HG02610 (cell line): ENCODE data around the gene CLASRP.

ENCODE experiments used
- ATAC-seq: cut with Tn5 transposase; IDR thresholded peaks from one replicate; pipeline ENCODE4 v1.9.1; 2021; ENCODE audit warnings: mild to moderate bottlenecking, moderate library complexity; ENCODE audit not compliant: unreplicated experiment

CLASRP gene

DNA sequence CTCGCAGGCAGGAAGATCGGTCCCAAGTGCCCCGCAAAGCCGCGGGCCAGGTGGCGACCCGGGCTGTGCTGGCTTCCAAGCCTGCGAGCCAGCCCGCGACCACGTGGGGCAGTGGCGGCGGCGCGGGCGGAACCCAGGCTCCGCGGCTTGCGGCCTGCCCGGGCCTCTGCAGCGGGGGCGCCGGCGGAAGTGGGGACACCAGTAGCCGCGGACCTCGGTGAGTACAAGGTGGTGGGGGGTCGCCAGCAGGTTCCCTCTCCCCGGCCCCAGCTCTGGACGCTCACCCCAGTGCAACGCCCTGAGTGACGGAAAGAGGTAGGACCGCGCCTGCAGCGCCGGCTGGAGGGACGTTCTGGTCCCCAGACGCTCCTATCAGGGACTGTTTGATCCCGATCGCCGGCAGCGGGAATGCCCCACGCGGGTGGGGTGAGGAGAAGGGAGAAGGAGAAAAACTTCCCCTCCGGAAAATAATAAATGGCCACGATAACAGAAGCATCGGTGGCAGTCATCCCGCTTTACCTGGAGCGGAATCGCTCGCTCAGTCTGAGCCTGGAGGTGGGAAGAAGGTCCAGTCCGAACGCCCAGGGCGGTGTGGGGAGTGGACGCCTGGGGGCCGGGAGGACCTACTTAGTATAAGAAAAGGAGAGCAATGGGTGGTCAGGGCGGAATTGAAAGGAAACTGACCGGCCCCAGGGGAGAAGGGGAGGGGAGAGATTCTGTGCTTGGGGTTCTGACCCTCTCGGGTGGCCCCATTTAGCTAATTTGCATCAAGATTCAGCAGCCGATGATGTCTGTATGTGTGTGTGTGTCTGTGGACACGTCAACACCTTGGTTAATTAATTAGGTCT, 40.4 kb downstream of the CLASRP start, which contains the start of gene GEMIN7:
TSS of gene GEMIN7 (plus strand) at position 198 of the 848 bp plus-strand sequence. CDS start 10,855 bp downstream, outside the sequence.
- no peak for ATAC-seq

DNA sequence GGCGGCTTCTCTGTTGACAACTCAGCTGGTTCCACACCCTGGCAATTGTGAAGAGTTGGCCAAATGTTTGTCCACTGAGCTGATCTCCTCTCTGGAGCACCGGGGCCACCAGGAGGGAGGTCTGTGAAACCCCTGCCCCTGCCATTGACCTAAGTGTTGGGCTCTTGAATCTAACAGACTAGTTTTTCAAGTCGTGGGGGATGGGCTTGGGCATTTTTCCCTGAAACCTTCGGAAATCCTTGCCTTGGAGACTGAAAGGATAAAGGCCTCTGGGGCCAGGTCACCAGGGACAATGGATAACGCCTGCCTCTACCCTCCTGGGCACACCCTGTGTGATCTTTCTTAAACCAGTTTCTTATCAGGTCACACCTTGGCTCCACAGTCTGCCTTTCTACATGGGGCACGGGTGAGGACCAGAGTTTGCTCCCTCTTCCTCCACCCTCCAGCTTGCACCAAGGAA, 41.1 kb downstream of the CLASRP start:
- ATAC-seq, result no peak

DNA sequence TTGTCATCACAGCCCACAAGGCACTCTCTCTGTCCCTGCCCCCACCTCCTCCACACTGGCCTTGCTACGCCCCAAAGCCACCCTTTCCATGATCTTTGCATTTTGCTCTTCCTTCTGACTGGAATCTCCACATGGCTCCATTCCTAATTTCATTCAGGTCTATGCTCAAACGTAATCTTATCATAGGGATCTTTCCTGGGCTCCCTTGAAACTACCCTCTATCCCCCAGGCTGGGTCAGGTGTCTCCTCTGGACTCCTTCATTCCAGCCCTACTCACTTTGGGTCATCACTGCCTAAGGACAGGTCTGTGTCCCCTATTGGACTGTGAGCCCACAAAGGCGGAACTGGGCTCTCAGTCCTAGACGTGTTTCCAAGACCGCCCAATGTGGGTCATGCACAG, 43.3 kb downstream of the CLASRP start:
- no peak for ATAC-seq

DNA sequence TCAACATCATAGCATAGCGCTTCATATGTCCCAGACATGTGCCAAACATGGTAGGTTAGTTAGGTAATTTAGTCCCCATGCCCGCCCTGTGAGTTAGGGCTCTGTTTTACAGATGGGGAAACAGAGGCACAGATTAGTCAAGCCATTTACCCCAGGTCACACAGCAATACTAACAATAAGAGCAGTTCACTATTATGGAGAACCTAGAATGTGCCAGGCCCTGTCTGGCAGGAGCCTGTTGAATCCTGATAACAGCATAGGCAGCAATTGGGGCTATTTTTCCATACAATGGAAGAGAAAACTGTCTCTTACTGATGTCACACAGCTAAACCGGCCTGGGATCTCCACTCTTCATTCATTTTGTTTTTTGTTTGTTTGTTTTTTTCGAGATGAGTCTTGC, 47.6 kb downstream of the CLASRP start:
- ATAC-seq, result no peak

DNA sequence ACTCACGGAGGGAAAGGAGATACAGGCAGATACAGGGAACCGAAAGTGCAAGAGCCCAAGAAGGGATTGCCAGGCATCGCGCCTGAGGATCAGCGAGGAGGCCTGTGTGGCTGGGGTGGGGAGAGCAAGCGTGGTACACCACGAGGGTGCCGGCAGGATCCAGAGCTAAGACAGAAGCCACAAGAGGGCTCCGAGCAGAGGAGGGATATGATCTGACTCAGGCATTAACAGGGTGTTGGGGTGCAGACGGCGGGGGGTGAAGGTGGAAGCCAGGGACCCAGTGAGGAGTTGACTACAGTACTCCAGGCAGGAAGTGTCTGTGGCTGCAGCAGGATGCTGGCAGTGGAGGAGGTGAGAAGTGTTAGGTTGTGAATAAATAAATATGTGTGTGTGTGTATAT, 48.7 kb downstream of the CLASRP start:
- no peak for ATAC-seq

DNA sequence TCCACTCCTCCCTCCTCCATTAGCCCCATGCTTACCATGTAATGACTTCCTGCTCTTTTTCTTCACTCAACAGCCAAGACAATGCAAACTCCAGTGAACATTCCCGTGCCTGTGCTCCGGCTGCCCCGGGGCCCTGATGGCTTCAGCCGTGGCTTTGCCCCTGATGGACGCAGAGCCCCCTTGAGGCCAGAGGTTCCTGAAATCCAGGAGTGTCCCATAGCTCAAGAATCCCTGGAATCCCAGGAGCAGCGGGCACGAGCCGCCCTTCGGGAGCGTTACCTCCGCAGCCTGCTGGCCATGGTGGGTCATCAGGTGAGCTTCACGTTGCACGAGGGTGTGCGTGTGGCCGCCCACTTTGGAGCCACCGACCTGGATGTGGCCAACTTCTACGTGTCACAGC, 51.2 kb downstream of the CLASRP start:
- no peak for ATAC-seq

DNA sequence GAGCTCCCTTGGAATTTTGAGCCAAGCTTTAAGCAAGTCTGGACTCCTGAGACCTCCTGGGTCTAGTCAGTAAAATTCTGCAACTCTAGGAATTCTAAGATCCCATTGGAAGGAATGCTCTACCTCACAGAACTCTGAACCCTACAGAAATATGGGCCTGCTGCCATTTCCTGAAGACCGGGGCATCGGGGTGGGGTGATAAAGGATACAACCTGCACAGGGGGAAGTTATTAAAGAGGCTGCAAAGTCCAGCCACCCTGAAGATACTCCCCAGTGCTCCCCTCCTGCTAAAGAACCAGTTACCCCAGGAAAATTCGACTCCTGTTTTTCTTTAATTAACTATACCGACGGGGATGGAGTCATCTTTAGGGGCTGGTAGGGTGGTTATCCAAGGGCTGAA, 51.8 kb downstream of the CLASRP start:
- no peak for ATAC-seq

DNA sequence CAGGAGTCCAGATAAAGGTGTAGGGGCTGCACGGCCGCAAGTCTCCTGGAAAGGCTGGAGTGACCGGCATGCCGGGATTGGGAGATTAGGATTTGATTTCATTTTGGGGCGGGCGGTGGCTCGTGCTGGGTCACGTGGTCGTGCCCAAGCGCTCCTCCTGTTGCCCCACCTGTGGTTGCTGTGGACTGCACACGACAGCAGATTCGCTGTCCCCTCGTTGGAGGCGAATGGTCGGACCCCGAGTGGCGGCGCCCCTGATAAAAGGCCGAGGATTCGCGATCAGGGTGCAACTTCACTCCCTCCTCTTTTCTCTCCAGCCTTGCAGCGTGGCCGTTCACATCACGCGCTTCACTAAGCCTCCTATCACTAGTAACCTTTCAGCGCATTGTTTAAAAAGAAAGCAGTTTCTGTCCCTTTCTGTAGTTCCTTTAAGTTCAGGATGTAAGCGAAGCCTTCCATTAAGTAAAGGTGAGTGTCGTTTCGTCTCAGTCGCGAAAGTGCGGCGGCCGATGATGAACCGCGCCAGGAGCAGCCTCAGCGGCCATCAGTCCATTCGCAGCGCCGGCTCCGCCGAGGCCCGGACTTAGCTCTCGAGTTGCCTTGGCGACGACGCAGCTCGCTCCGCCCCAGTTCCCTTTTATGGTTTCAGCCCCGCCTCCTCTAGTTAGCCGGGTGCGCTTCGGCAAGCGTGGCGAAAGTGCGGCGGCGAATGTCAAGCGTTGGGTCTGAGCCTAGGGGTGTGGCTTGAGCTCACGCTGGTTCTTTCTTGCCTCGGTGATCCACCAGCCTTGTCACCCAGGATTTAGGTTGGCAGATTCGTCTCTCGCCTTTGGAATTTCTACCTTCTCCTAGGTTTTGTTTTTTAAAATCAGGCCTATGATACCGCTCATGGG, 52.4 kb downstream of the CLASRP start:
- peak; percentile 68 for ATAC-seq

DNA sequence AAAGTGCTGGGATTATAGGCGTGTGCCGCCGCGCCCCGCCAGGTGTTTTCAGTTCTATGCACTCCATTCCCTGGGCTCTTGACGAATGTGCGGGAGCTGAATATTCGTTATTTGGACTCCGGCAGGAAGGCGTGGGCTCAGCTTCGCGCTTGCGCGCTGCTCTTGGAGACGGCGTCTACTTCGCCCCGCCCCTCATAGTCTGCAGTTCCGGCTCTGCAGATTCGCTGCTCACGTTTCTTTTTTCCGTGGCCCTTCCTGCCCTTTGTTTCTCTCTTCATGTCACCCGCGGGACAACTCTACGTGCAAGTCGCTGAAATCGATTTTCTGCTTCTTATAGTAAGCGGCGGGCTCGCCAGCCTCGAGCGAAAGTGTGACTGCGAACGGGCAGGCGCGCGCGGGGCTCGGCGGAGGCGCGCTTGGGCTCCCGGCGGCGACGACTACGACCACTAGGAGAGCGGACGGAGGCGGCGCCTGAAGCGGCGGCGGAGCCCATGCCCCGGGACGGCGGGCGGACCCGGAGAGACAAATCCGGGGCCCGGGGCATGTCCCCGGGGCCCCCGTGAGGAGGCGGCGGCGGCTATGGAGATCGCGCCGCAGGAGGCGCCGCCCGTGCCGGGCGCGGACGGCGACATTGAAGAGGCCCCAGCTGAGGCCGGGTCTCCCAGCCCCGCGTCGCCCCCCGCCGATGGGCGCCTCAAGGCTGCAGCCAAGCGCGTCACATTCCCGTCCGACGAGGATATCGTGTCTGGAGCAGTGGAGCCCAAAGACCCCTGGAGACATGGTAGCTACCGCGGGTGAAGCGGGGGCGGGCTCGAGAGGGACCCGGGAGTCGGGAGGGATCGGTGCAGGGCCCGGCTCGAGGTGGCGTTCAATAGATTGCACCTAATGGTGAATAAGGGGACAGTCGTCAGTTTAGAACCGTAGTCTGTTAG, 54.2 kb downstream of the CLASRP start, which contains the start of gene PPP1R37:
TSS of gene PPP1R37 (plus strand) at position 433 of the 932 bp plus-strand sequence. CDS start at position 580, 147 bp downstream.
- ATAC-seq, result peak; percentile 47

DNA sequence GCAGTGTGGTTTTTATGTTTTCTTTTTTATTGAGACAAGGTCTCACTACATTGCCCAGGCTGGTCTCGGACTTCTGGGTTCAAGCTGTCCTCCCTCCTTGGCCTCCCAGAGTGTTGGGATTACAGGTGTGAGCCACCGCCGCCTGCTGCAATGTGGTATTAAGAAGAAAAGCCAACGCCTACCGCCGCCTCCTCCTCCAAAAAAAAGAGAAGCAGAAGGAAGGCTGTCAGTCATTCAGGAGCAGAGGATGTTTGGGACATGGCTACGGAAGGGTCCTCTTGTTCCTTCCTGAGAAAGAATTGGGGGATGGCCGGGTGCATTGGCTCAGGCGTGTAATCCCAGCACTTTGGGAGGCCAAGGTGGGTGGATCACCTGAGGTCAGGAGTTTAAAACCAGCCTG, 55.3 kb downstream of the CLASRP start:
- ATAC-seq, result no peak

DNA sequence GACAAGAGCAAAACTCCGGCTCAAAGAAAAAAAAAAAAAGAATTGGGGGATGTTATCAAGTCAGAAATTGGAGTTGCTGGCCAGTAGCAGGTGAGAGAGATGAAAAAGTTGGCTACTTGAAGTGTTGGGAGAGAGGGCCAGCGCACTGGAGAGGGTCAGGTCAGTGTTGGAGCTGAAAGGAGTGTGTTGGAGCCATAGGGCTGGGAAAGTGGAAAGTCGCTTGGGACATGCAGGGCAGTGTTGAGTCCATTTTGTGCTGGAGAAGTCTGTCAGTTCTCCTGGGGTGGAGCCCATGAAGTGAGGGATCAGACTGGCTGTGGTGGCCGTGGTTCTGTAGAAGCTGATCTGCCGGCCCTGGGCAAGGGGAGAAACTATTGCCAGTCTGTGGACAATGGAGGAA, 55.9 kb downstream of the CLASRP start:
- ATAC-seq, result no peak

DNA sequence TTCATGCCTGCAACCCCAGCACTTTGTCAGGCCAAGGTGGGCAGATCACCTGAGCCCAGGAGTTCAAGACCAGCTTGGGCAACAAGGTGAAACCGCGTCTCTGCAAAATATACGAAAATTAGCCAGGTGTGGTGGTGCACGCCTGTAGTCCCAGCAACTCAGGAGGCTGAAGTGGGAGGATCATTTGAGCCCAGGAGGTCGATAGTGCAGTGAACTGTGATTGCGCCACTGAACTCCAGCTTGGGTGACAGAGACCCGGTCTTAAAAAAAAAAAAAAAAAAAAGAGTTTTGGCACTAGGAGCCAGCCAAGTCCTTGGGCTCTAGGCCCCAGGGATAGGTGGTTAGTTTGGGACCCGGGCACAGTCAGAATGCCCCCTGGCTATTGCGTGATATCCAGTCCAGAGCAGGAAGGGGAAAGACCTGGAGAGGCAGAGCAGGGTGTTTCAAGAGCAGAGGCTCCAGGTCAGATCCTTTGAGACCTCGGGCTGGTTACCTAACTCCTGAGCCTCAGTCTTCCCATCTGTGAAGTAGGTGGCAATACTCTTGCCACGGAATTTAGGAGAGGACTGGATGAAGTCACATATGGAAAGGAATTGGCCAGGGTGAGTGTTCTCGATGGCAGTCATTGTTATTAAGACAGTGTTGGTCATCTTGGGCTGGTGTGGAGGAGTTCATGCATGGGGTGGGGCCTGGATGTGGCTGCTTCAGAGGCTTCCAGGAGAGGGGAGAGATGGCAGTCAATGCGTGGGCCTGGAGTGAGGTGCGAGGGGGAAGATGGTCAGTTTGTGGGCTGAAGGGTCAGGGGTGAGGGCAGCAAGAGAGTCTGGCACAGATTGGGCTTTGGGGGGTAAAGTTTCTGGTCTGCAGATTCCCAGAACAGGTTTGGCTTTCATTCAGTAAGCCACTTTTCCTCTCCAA, 56.9 kb downstream of the CLASRP start:
- no peak for ATAC-seq

DNA sequence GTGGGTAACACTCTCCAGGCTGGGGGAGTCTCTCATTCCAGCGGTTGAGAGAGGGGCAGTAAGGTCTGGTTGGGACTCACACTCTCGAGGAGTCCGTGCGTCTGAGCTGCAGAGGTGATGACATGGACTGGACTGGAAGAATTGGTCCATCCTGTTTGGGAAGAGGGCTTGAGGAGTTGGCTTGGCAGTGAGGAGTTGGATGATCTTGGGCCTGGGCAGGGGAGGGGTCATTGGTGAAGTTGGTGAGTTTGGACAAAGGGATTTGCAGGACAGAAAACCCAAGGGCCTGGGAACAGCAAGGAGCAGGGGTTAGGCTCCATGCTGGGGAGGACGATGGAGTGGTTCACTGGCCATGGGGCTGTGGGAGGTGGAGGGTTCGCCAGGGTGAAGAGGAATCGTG, 57.9 kb downstream of the CLASRP start:
- ATAC-seq, result no peak

DNA sequence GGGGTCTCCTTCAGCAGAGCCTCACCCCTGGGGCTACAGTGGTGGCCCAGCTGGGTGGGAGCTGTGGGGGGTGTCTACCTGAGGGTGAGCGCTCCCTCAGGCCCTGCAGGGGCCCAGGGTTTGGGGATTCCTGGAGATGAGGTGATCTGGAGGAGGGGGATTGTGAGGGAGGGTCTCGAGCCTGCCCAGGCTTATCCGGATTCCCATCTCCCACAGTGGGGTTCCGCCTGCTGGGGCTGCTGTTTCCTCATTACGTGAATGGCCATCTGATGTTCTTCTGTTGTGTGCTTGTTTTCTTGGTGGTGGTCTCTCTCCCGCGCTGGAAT, 58.6 kb downstream of the CLASRP start:
- no peak for ATAC-seq

DNA sequence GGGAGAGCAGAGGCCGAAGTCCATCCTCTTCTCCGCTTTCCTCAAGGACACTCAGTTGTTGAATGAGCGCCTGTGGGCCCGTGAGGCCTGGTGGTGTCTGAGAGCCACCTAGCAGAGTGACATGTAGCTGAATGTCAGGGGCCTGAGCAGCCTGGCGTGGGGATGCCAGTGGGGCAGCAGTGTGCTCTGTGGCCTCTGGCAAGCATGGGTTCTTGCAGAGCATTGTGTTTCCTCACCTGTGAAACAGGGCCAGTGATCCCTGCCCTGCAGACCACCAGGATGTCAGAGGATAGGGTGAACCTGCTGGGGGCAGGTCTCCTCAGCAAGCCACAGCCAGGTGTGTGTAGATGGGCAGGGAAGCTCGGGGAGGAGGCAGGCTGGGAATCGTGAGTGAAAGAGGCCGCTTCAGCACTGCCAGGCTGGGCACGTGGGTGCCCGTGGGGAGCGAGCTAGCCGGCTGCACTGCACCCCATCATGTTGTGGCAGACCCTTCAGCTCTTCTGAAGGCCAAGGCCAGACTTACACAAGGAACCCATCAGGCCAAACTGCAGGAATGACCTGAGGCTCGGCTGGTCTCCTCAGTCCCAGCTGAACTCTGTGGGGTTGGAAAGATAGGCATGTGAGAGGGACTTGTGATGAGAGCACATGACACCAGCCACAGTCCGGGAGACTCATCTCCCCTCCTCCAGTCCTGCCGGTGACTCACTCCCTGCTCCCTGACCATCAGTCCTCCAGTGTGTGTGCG, 59.1 kb downstream of the CLASRP start:
- no peak for ATAC-seq

DNA sequence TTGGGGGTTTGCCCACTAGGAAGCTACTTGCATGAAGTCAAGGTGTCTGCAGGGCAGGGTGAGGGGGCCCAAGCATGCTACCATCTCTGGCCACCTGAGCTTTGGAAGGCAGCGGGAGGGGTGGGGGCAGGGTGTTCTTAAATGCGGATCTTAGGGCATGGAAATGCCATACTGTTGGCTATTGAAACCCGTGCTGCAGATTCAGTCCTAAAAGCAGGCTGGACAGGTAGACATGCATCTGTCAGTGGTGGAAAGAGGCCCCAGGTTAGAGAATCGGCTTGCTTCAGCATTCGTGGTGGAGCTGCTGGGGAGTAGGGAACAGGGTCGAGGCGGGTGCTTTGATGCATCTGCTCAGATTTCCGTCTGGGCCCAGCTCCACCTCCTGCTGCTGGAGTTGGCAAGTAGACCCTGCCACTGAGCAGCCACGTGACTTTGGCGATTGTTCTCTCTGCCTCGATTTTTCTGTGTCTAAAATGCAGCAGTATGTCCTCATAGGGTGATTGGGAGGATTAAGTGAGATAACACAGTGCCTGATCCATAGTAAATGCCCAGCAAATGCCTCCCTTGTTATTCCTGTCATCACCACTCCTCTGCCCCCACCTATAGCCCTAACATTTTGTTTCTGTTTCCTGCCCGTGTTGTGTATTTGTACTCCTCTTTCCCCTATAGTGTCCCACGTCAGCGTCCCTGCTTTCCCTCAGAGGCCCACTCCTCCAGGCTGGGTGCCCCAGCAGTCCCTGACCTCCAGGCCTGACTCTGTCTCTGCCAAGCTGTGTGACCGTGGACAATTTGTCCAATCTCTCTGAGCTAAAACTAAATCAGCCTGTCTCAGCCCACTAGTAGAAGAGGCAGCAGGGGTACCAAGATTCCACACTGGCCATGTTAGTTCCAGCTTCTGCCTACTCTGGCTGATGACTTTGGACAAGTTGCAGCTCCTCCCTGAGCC, 59.9 kb downstream of the CLASRP start:
- ATAC-seq, result no peak

DNA sequence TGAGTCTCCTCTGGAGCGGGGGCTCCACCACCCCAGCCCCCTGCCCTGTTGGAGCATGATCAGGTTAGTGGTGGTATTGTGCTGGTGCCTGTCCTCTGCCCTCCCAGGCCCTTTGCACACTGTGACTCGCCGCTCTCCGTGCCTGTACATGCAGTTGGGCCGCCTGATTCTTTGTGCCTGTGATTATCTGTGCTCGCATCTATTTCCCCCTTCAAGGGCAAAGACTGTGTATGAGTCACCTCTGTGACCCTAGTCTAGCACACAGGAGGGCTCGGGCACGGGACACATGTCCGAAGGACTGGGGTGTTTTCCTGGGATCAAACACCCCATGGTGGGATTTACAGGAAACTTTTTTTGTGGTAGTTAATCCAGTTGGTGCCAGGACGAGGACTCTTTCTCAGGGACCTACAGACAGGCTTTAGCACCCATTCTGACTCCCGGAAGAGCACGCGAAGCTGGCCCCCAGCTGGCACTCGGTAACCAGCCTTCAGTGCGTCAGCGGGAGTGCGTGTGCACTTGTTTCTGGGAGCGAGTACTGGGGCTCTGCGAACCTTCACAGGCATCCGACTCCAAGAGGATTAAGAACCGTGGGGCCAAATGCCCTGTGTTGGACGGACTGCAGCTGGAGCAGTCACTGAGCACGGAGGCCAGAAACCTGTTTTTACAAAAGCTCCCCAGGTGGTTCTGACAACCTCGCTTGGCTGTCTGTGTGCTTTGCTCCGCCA, 60.8 kb downstream of the CLASRP start:
- no peak for ATAC-seq
